ENCODE measurements around the gene CXXC4.
A peak's percentile ranks its signal among the peaks of the same experiment; 100 is the strongest.

The CXXC4 gene

DNA sequence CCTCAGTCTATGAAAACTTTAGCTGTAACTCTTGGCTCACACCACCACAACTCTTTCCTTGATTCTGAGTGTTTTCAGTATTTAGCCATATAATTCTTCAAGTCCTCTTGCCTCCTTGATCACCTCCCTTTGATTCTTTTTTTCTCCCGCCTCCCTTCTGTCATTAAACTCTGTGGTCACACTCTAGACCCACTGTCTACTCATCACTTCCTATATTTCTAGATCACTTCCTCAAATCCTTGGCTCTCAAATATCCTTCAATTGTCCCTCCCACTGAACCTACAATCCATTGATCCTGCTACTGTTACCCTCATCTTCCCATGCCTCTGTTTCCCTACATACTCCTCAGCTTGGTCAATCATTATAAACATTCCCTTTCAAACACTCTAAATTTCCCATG is 12.4 kb upstream of the CXXC4 start:
- no peaks in the 10 kb centered on the region for H3K27me3 ChIP-seq (replicated peaks; ENCODE audit: control insufficient read depth, insufficient read depth, low read length, poor library complexity, severe bottlenecking)
- no peaks in the 10 kb centered on the region for H3K36me3 ChIP-seq (ENCODE audit: control insufficient read depth, insufficient read depth, low read length)
- no peaks in the 10 kb centered on the region for H3K9me3 ChIP-seq (ENCODE audit: control insufficient read depth, low read length)
- H3K4me1 ChIP-seq (ENCODE audit: control insufficient read depth, insufficient read depth, low read length, poor library complexity, severe bottlenecking): no peaks in the 10 kb centered on the region
- no peak overlapping the region for H3K4me3 ChIP-seq (ENCODE audit: insufficient read depth, low read depth, low read length, poor library complexity, severe bottlenecking)
- no peak overlapping the region for H3K27ac ChIP-seq (ENCODE audit: insufficient read depth, low read length, poor library complexity, severe bottlenecking)
- no peak for DNase-seq

DNA sequence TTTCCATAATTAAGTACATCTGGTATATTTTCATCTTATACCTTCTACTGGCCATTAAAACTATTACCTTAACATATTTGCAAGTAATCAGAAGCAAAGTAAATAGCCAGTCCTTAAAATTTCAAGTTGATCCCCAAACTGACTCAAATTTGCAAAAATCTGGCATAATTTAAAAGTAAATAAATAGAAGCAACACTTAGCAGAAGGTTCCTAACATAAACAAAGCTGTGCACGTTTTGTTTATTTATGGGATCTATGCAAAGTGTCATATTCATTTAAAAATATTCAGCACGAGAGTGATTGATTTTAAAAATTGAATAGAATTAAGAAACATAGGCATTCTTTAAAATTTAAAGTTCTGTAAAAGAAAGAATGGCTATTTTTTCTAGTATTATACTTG is 9.8 kb upstream of the CXXC4 start:
- Histone ChIP-seq H3K27ac (ENCODE audit: insufficient read depth, low read length, poor library complexity, severe bottlenecking) (no peak overlapping the region), H3K36me3 (ENCODE audit: control insufficient read depth, insufficient read depth, low read length) (no peaks in the 10 kb centered on the region), H3K27me3 (replicated peaks; ENCODE audit: control insufficient read depth, insufficient read depth, low read length, poor library complexity, severe bottlenecking) (no peaks in the 10 kb centered on the region), H3K4me1 (ENCODE audit: control insufficient read depth, insufficient read depth, low read length, poor library complexity, severe bottlenecking) (no peaks in the 10 kb centered on the region), H3K4me3 (ENCODE audit: insufficient read depth, low read depth, low read length, poor library complexity, severe bottlenecking) (no peak overlapping the region), H3K9me3 (ENCODE audit: control insufficient read depth, low read length) (no peaks in the 10 kb centered on the region)
- DNase-seq: no peak

DNA sequence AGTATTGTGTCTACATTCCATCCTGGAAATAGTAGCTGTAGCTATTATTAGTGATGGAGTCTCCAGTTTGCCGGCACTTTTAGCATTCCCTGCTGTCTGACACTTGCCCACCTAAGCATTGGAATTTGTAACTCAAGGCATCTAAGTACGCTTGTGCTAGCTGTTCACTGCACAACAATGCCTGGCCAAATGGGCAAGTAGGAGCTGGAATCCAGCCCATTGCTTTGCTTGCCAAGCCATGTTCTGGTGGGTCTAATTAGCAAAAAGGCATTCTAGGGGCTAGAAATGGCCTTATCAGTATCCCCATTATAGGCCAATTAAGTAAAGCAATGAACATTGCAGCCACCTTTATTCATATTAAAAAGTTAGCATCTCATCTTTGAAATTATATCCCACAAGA is 7.8 kb upstream of the CXXC4 start:
- Histone ChIP-seq H3K4me3 (ENCODE audit: insufficient read depth, low read depth, low read length, poor library complexity, severe bottlenecking) (no peak overlapping the region), H3K9me3 (ENCODE audit: control insufficient read depth, low read length) (no peaks in the 10 kb centered on the region), H3K27me3 (replicated peaks; ENCODE audit: control insufficient read depth, insufficient read depth, low read length, poor library complexity, severe bottlenecking) (no peaks in the 10 kb centered on the region), H3K27ac (ENCODE audit: insufficient read depth, low read length, poor library complexity, severe bottlenecking) (no peak overlapping the region), H3K36me3 (ENCODE audit: control insufficient read depth, insufficient read depth, low read length) (no peaks in the 10 kb centered on the region), H3K4me1 (ENCODE audit: control insufficient read depth, insufficient read depth, low read length, poor library complexity, severe bottlenecking) (no peaks in the 10 kb centered on the region)
- DNase-seq: no peak

DNA sequence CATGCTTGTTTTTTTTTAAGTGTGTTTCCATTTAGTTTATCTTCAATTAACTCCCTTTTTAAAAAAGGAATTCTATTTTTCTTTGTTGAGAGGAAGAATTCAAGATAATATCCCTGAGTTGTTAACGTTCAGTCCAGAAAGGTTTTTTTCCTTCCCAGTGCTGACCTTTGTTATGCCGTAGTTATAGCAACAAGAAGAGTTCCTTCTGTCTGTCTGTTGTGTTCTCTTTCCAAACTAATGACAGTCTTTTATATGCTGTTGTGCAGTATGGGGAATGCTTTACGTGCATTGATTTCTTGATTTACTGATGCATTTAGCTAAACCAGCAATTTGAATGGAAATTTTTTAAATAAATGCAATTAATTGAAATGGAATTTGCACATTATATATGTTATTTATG is 6.6 kb upstream of the CXXC4 start:
- Histone ChIP-seq H3K36me3 (ENCODE audit: control insufficient read depth, insufficient read depth, low read length) (no peaks in the 10 kb centered on the region), H3K4me3 (ENCODE audit: insufficient read depth, low read depth, low read length, poor library complexity, severe bottlenecking) (no peak overlapping the region), H3K4me1 (ENCODE audit: control insufficient read depth, insufficient read depth, low read length, poor library complexity, severe bottlenecking) (no peaks in the 10 kb centered on the region), H3K27me3 (replicated peaks; ENCODE audit: control insufficient read depth, insufficient read depth, low read length, poor library complexity, severe bottlenecking) (no peaks in the 10 kb centered on the region), H3K9me3 (ENCODE audit: control insufficient read depth, low read length) (no peaks in the 10 kb centered on the region), H3K27ac (ENCODE audit: insufficient read depth, low read length, poor library complexity, severe bottlenecking) (no peak overlapping the region)
- DNase-seq: no peak

DNA sequence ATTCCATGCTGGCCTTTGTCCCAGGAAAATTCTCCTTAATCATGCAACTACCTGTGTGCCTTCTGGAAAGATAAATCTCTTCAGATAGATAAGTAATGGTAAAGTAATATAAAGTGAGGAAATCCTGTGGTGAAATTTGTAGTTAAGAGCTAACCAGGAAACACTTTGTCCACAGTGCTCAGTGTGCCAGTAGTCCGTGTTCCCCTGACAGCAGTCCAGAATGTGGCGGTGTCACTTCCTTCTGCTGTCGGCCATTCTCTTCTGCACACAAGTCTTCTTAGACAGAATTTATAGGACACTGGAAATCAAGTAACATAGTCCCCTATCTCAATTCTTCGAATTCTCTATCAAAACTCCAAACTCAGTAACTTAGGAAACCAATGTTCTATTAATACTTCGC is 5.7 kb upstream of the CXXC4 start:
- no peak for DNase-seq
- no peaks in the 10 kb centered on the region for H3K36me3 ChIP-seq (ENCODE audit: control insufficient read depth, insufficient read depth, low read length)
- H3K4me1 ChIP-seq (ENCODE audit: control insufficient read depth, insufficient read depth, low read length, poor library complexity, severe bottlenecking): peaks cover under 1% of the 10 kb centered on the region
- no peak overlapping the region for H3K4me3 ChIP-seq (ENCODE audit: insufficient read depth, low read depth, low read length, poor library complexity, severe bottlenecking)
- H3K27ac ChIP-seq (ENCODE audit: insufficient read depth, low read length, poor library complexity, severe bottlenecking): no peak overlapping the region
- H3K9me3 ChIP-seq (ENCODE audit: control insufficient read depth, low read length): no peaks in the 10 kb centered on the region
- H3K27me3 ChIP-seq (replicated peaks; ENCODE audit: control insufficient read depth, insufficient read depth, low read length, poor library complexity, severe bottlenecking): no peaks in the 10 kb centered on the region

DNA sequence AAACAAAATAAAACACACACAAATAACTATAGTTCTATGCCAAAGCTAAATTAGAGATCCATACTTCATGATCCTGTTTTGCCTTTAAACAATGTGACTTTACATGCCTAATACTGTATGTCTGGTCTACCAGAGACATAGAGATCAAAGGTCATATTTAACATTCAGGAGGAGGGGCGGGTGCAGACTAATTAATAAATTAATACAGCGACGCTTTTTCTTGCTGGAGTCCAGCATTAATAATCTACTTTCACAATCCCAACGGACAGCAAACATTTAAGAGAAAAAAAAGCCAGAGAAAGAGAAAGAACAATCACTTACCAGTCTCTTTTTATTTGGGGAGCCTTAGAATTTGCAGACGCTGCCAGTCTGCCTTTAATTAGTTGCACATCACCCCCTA is 509 bp downstream of the CXXC4 start:
- Histone ChIP-seq H3K36me3 (ENCODE audit: control insufficient read depth, insufficient read depth, low read length) (no peaks in the 10 kb centered on the region), H3K27ac (ENCODE audit: insufficient read depth, low read length, poor library complexity, severe bottlenecking) (no peak overlapping the region), H3K27me3 (replicated peaks; ENCODE audit: control insufficient read depth, insufficient read depth, low read length, poor library complexity, severe bottlenecking) (no peaks in the 10 kb centered on the region), H3K4me1 (ENCODE audit: control insufficient read depth, insufficient read depth, low read length, poor library complexity, severe bottlenecking) (peaks cover 15% of the 10 kb centered on the region), H3K9me3 (ENCODE audit: control insufficient read depth, low read length) (no peaks in the 10 kb centered on the region), H3K4me3 (ENCODE audit: insufficient read depth, low read depth, low read length, poor library complexity, severe bottlenecking) (no peak overlapping the region)
- DNase-seq: no peak

DNA sequence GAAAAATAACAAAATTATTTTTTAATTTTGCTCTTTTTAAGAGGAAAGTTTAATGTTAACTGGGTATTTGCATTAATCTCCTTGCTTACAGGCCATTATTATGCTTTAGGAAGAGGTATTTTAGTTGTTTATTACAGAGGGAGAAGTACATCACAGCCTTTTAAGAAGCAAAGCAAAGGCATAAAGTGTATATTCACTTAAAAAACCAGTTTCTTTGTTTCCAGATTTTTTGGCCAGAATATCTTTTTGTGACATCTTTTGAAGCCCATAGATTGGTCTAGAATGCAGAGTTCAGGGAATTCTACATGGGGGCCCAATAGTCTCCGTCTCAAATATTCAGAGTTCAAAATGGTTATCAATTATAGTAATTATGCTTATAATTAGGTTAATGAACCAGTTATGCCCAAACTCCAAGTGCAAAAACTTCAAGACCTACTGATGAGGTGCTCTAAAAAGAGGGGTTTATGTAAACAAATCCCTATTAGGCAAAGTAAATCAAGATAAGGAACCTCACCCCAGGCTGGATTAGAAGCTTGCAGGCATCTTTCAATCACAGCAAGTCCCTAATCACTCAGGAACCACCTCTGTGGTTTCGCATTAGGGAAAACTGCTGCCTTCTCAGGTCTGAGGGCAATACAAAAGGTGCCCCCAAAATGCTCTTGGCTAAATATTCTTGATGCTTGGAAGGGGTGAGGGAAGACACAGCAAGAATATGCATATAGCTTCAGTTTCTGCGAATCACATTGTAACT is 1.4 kb downstream of the CXXC4 start:
- no peak for DNase-seq
- no peaks in the 10 kb centered on the region for H3K27me3 ChIP-seq (replicated peaks; ENCODE audit: control insufficient read depth, insufficient read depth, low read length, poor library complexity, severe bottlenecking)
- H3K4me1 ChIP-seq (ENCODE audit: control insufficient read depth, insufficient read depth, low read length, poor library complexity, severe bottlenecking): peaks cover 15% of the 10 kb centered on the region
- no peaks in the 10 kb centered on the region for H3K9me3 ChIP-seq (ENCODE audit: control insufficient read depth, low read length)
- no peak overlapping the region for H3K27ac ChIP-seq (ENCODE audit: insufficient read depth, low read length, poor library complexity, severe bottlenecking)
- H3K4me3 ChIP-seq (ENCODE audit: insufficient read depth, low read depth, low read length, poor library complexity, severe bottlenecking): no peak overlapping the region
- no peaks in the 10 kb centered on the region for H3K36me3 ChIP-seq (ENCODE audit: control insufficient read depth, insufficient read depth, low read length)

DNA sequence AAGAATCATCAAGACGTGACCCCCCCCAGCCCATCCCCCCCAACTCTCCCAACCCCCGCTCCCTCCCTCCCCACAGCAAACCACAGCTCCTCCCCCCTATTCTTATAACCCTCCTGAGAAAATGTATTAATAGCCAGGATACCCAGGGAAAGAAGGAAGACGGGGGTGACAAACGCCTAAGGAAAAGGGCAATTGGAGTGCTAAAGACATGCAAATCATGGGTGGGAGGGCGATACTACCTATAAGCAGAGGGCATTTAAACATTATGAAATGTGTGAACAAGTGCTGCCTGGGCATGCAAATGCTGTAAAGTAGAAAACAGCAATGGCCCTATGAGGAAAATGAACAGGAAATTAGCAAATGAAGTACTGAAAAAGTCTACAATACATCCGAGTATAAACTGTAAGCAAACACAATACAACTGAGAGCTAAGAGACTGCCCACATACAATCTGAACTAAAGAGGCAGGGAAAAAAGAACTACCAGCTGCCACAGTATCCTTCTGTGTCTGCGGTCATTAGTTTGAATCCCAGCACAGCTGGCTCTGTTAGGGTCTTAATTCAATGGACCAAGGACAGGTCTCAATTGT is 2.4 kb downstream of the CXXC4 start:
- H3K4me1 ChIP-seq (ENCODE audit: control insufficient read depth, insufficient read depth, low read length, poor library complexity, severe bottlenecking): peaks cover 15% of the 10 kb centered on the region
- no peak overlapping the region for H3K4me3 ChIP-seq (ENCODE audit: insufficient read depth, low read depth, low read length, poor library complexity, severe bottlenecking)

DNA sequence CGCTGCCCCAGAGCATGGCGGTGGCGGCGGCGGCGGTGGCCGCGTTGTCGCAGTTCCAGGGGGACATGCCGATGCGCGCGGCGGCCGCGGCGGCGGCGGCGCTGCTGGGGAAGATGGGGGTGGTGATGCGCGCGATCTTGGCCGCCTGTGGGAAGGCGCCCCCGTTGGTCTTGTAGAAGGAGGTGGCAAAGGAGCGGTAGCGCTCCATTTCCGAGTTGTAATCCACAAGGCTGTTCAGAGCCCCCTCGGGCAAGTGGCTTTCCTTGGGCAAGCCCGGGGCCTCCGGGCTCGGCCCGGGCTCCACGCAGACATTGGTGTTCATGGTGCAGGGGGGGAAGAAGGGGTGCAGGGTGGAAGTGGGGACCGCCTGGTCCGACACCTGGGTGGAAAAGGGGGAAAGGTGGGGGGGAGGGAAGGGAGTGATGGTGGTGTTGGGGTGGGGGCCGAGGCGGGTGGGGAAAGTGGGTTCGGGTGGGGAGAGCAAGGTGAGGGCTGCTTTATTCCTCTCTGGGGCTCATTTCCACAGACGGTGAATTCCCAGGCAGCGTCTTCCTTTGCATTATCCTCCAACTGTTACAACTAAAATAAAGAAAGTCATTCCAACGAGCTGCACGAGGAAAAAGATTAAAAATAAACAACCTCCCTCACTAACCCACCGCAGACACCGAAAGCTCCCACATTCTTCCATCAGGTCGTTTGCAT is 3.1 kb downstream of the CXXC4 start:
- Histone ChIP-seq H3K9me3 (ENCODE audit: control insufficient read depth, low read length) (no peaks in the 10 kb centered on the region), H3K4me3 (ENCODE audit: insufficient read depth, low read depth, low read length, poor library complexity, severe bottlenecking) (peak overlapping the region; percentile 41), H3K36me3 (ENCODE audit: control insufficient read depth, insufficient read depth, low read length) (no peaks in the 10 kb centered on the region), H3K27ac (ENCODE audit: insufficient read depth, low read length, poor library complexity, severe bottlenecking) (no peak overlapping the region), H3K27me3 (replicated peaks; ENCODE audit: control insufficient read depth, insufficient read depth, low read length, poor library complexity, severe bottlenecking) (no peaks in the 10 kb centered on the region), H3K4me1 (ENCODE audit: control insufficient read depth, insufficient read depth, low read length, poor library complexity, severe bottlenecking) (peaks cover 15% of the 10 kb centered on the region)
- DNase-seq: peak; percentile 13 to 42 (median 23)

More for the DNA sequence above, 2.4 kb downstream of the CXXC4 start:
- Histone ChIP-seq H3K27me3 (replicated peaks; ENCODE audit: control insufficient read depth, insufficient read depth, low read length, poor library complexity, severe bottlenecking) (no peaks in the 10 kb centered on the region), H3K36me3 (ENCODE audit: control insufficient read depth, insufficient read depth, low read length) (no peaks in the 10 kb centered on the region), H3K9me3 (ENCODE audit: control insufficient read depth, low read length) (no peaks in the 10 kb centered on the region), H3K27ac (ENCODE audit: insufficient read depth, low read length, poor library complexity, severe bottlenecking) (no peak overlapping the region)
- no peak for DNase-seq
